Occipital lobe (tissue), 2 donors: ENCODE results near the gene SLC5A3. TPM values are rescaled to one million over a fixed set of nuclear protein-coding genes. Genes with fewer than 3 reads are reported as not detected.

Source experiments
- DNase-seq: peaks from one replicate; lab custom pipeline; 2025; lab: John Stamatoyannopoulos, UW
- total RNA-seq: library from RNA; depleted of rRNA; stranded (reverse); fragments of >200 nt; gene quantifications from one replicate; pipeline ENCODE4 v1.2.3, GENCODE V29; 2014

The SLC5A3 gene
- total RNA-seq, 1 donor from 2014 or later, result 73.0 TPM

GRCh38 chr21:34071683-34072082 lies 1.7 kb upstream of the SLC5A3 start:
- DNase-seq, result no peak

GRCh38 chr21:34072145-34073031 lies 990 bp upstream of the SLC5A3 start:
- DNase-seq, result no peak

DNA sequence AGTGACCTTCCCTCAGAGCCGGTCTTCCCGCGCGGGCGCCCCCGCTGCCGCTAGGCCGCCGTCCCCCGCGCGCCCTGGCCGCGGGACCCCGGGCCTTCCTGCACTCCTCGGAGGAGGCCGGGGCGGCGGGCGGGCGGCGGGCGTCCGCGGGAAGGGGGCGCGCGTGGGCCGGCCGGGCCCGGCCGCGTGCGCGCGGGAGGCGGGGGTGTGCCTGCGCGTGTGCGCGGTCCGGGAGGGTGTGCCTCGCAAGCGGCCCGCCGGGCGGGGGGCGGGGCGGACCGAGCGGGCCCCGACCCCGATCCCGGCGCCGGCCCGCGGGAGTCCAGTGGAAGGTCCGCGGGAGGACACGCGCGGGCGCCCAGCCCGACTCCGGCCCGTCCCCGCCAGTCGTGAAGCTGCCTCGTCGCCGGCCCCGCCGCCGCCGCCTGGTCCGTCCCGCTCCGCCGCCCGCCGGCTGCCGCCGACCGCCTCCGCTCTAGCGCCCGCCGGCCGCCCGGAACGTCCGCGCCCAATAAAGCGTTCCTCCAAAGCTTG lies 438 bp downstream of the SLC5A3 start:
- DNase-seq, result no peak

DNA sequence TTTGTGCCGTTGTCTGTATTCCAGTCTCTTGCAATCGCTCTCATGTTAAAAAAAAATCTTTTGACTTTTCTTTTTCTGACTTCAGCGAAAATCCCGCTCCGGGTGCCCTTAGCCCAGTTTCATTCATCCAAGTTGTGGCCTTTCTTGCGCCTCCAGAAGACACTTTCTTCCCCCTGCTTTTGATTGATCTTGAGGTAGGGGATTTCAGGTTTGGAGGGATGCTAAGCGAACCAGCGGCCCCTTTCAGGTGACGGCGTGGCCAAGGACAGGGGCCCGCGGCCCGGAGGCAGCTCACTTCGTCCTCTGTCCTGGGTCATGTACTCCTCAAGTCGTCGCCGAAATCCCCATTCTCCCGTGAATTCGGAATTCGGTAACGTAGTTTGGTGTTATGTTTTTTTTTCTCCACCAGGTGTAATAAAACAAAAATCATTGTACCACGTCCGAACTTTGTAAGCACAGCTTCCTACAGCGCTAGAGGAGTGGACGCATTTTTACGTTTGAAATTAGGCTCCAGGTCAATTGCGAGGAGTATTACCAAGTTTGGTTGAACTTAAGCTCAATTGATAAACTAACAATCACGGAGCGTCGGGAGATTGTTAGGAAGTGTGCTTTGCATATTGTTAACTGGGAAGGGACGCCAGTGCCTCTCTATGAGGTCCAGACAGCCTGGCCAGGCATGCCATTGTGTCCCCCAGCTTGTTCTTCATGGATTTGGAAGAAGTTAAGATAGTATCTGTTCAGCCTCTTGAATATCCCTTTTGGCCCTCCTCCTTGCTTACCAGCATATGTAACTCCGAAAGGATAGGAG lies 1.1 kb downstream of the SLC5A3 start:
- DNase-seq, result no peak

DNA sequence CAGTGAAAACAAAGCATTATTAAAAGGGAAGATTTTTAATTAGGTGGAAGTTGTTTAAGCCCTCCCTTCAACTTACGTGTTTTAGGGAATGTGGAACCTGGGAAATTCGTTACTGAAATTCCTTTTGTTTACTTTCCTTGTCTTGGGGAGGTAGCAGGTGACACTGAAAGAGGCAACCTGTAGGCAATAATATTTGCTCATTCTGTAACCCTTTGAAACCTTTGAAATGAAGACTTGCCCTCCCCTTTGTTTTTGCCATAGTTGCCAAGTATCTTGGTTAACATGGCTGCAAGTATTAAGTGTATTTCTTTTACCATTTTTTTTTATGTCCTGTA lies 1.7 kb downstream of the SLC5A3 start:
- DNase-seq, result no peak

- no peak for DNase-seq
Measured at GRCh38 chr21:34075760-34076660, 2.6 kb downstream of the SLC5A3 start.

DNA sequence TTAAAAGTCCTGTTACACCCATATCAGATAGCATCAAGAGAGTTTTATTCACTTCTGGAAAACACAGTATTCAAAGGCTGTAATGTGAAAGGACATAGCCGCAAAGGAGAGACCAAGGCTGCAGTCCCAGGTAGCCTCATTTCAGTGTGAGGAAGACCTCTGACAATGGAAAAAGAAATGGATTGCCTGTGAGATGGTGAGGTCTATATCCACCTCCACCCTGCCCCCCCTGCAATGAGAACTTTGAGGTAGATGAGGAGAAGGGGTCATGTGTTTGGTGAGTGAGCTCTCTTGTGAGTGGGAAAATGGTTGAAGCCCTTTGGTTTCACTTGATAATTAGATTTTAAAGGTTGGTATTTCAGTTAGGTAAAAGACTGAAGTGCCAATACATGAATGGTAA lies 3.5 kb downstream of the SLC5A3 start:
- DNase-seq, result no peak

GRCh38 chr21:34077888-34078287 lies 4.5 kb downstream of the SLC5A3 start:
- no peak for DNase-seq

DNA sequence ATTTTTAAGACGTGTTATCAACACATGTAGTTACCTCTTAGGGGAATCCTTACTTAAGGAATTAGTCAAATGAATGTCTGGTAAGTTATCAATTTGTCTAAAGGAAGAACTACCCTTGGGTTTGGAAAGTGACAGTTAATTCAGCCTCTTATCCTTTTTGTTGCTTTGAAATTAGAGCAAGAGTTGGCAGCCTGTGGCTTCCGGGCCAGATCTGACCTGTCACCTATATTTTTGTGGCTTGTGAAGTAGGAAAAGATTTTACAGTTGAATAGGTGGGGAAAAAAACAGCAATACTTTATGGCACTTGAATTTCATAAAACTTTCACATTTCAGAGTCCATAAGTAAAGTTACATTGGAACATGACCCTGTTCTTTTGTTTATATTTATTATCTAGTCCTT lies 5.5 kb downstream of the SLC5A3 start:
- DNase-seq, result no peak

- no peak for DNase-seq
Measured at GRCh38 chr21:34080710-34081109, 7.3 kb downstream of the SLC5A3 start.

GRCh38 chr21:34082769-34083168 lies 9.4 kb downstream of the SLC5A3 start:
- DNase-seq, result no peak

- no peak for DNase-seq
Measured at GRCh38 chr21:34083357-34083756, 10.0 kb downstream of the SLC5A3 start.

- DNase-seq, result no peak
Measured at GRCh38 chr21:34085129-34085528, 11.8 kb downstream of the SLC5A3 start.

DNA sequence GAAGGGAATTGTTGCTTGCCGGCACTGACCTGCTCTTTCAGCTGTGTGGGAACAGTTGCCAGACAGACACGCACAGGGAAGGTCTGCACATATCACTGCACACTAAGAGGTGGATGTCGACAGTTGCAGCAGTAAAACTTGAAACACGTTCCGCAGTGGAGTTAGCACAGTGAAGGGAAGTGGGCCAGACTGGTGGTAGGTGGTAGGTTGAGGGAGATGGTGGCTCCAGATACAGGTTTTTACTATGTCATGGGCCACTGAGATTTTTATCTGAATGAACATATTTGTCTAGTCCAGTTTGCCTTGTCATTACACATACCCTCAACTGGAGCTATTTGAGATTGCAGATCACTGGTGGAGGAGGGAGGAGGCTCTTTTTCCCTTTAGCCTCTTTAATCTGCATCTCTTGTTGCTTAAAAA lies 13.5 kb downstream of the SLC5A3 start:
- no peak for DNase-seq

GRCh38 chr21:34088752-34089151 lies 15.4 kb downstream of the SLC5A3 start:
- DNase-seq, result no peak

DNA sequence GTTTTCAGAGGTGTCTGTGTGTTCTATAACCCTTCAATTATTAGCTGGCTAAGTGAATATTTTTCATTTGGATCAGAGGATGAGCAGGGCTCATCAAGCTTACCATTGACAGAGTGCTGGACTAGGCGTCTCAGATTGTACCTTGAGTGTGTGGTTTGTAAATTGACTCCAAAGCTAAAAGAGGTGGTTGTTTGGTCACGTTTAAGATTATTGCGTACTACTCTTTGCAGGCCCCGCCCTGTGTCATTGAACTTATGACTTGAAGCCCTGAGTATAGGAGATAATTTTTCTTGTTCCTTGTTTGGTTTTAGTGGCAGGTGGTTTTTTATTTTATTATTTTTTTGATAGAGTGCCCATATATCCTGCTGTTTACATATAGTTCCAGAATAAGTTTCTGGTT lies 17.7 kb downstream of the SLC5A3 start:
- DNase-seq, result no peak

- no peak for DNase-seq
Measured at GRCh38 chr21:34091607-34092006, 18.2 kb downstream of the SLC5A3 start.

- no peak for DNase-seq
Measured at GRCh38 chr21:34092262-34092921, 19.0 kb downstream of the SLC5A3 start.

DNA sequence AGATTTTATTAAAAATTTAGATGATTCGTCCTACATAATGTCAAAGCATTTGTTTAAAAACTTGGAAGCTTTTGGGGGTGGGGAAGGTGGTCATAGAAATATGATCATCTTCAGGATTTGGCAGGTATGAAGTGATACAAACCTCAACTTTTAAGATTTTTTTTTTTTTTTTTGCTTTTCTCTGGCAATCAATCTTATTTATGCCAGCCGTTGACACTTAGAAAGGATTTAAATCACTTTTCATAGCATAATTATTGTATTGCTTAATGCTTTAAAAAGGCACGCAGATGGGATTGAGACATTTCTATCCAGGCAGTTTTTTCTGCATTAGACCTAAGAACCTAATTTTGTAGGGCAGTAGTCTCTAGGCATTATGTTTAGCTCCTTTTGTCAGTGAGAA lies 19.7 kb downstream of the SLC5A3 start:
- DNase-seq, result no peak

DNA sequence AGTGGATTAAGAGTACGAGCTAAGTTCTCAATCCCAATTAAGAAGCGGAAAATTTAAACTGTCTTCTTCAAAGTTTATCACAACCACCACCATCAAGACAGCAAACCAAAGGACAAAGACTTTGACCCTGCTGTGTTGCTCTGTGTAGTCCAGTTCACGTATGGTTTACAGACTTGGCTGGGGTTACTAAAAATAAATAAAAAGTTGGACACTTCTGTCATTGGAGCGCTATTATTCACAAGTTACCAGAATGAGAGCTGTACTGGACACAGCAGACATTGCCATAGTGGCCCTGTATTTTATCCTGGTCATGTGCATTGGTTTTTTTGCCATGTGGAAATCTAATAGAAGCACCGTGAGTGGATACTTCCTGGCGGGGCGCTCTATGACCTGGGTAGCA lies 21.6 kb downstream of the SLC5A3 start:
- DNase-seq, result no peak

GRCh38 chr21:34097442-34097841 lies 24.1 kb downstream of the SLC5A3 start:
- no peak for DNase-seq
